GF-D8 (cell line): ENCODE data around the gene STON2.

Source experiments
- DNase-seq: peaks from one replicate; lab custom pipeline; 2025; lab: John Stamatoyannopoulos, UW

The STON2 gene

GRCh38 chr14:81331229-81332021 lies 68.7 kb downstream of the STON2 start:
- DNase-seq = no peak

GRCh38 chr14:81330619-81331122 lies 69.5 kb downstream of the STON2 start:
- DNase-seq = no peak

- no peak for DNase-seq
Observed at GRCh38 chr14:81329640-81330381, 70.3 kb downstream of the STON2 start.

GRCh38 chr14:81326451-81326850 lies 73.7 kb downstream of the STON2 start:
- DNase-seq = no peak

GRCh38 chr14:81324011-81324410 lies 76.1 kb downstream of the STON2 start:
- DNase-seq = no peak

- DNase-seq = no peak
Observed at GRCh38 chr14:81323093-81323492, 77.0 kb downstream of the STON2 start.

GRCh38 chr14:81319946-81320345 lies 80.2 kb downstream of the STON2 start:
- no peak for DNase-seq

GRCh38 chr14:81319314-81319713 lies 80.8 kb downstream of the STON2 start:
- no peak for DNase-seq

- no peak for DNase-seq
Observed at GRCh38 chr14:81315341-81315740, 84.8 kb downstream of the STON2 start.

GRCh38 chr14:81314443-81315175 lies 85.5 kb downstream of the STON2 start:
- DNase-seq = no peak

GRCh38 chr14:81313775-81314429 lies 86.2 kb downstream of the STON2 start:
- no peak for DNase-seq

GRCh38 chr14:81313200-81313599 lies 86.9 kb downstream of the STON2 start:
- DNase-seq = no peak

- DNase-seq = no peak
Observed at GRCh38 chr14:81312289-81312876, 87.7 kb downstream of the STON2 start.

- DNase-seq = no peak
Observed at GRCh38 chr14:81311778-81312177, 88.3 kb downstream of the STON2 start.

- DNase-seq = no peak
Observed at GRCh38 chr14:81311141-81311540, 89.0 kb downstream of the STON2 start.

- DNase-seq = no peak
Observed at GRCh38 chr14:81310606-81311005, 89.5 kb downstream of the STON2 start.

- DNase-seq = no peak
Observed at GRCh38 chr14:81309511-81309910, 90.6 kb downstream of the STON2 start.

- no peak for DNase-seq
Observed at GRCh38 chr14:81305743-81306142, 94.4 kb downstream of the STON2 start.

- no peak for DNase-seq
Observed at GRCh38 chr14:81305065-81305464, 95.1 kb downstream of the STON2 start.

- peak; percentile 46 for DNase-seq
Observed at GRCh38 chr14:81303258-81303935, 96.7 kb downstream of the STON2 start.

GRCh38 chr14:81302638-81303037 lies 97.5 kb downstream of the STON2 start:
- no peak for DNase-seq
